Suprapubic skin (tissue), 4 donors: ENCODE results near the gene TRIM52. TPM values are rescaled to one million over a fixed set of nuclear protein-coding genes. Genes with fewer than 3 reads are reported as not detected.

Experiments
- DNase-seq, 2 donors: peaks; one replicate each; pipeline ENCODE4 v3.0.0-alpha.2; 2019; ENCODE audit warnings: low spot score in 2 of 2
- H3K27ac ChIP-seq: fragments of 200-600 bp; sonication (generic); one replicate; pipeline ENCODE4 v1.5.1; 2019
- H3K27me3 ChIP-seq: fragments of 200-600 bp; sonication (generic); one replicate; pipeline ENCODE4 v1.5.1; 2019
- H3K36me3 ChIP-seq: fragments of 200-600 bp; sonication (generic); one replicate; pipeline ENCODE4 v1.5.1; 2019
- H3K4me1 ChIP-seq: fragments of 200-600 bp; sonication (generic); one replicate; pipeline ENCODE4 v1.5.1; 2019
- H3K4me3 ChIP-seq: fragments of 200-600 bp; sonication (generic); one replicate; pipeline ENCODE4 v1.5.1; 2019; ENCODE audit warnings: mild to moderate bottlenecking
- H3K9me3 ChIP-seq: fragments of 200-600 bp; sonication (generic); one replicate; pipeline ENCODE4 v1.5.1; 2019
- EP300 ChIP-seq: sonication (generic); formaldehyde crosslinking; IDR thresholded peaks from one replicate; pipeline ENCODE4 v1.6.1; 2017; ENCODE audit warnings: antibody characterized with exemption
- POLR2A ChIP-seq, 2 donors: fragments of 450-650 bp; IDR thresholded peaks; one replicate each; pipeline ENCODE4 v1.6.1; 2017; ENCODE audit warnings: antibody characterized with exemption in 2 of 2, mild to moderate bottlenecking in 2 of 2, moderate library complexity in 2 of 2
- POLR2AphosphoS5 ChIP-seq, 3 donors: sonication (generic); formaldehyde crosslinking; IDR thresholded peaks; one replicate each; pipeline ENCODE4 v1.6.1; 2017; ENCODE audit warnings: antibody characterized with exemption in 3 of 3
- WGBS: methylation state at CpG from one replicate; pipeline ENCODE4 v1.1.5; 2018; 5-methylcytosine and 5-hydroxymethylcytosine counted together
- total RNA-seq, 4 donors: library from RNA; depleted of rRNA; stranded (reverse); fragments of >200 nt; gene quantifications; one replicate each; pipeline ENCODE4 v1.1.0, GENCODE V29; 2016
- TF ChIP-seq, protein P1 (sequence below), 2 donors: fragments of 200-600 bp in 1 of 2; fragments of 450-650 bp in 1 of 2; sonication (generic) in 1 of 2; IDR thresholded peaks; one replicate each; pipeline ENCODE4 v1.5.1; 2016 to 2019; ENCODE audit warnings: antibody characterized with exemption in 2 of 2, mild to moderate bottlenecking in 1 of 2, moderate library complexity in 1 of 2

Gene TRIM52
- total RNA-seq, 4 donors from 2014 or later, result 6.7 to 15.4 (median 10.1) TPM

DNA sequence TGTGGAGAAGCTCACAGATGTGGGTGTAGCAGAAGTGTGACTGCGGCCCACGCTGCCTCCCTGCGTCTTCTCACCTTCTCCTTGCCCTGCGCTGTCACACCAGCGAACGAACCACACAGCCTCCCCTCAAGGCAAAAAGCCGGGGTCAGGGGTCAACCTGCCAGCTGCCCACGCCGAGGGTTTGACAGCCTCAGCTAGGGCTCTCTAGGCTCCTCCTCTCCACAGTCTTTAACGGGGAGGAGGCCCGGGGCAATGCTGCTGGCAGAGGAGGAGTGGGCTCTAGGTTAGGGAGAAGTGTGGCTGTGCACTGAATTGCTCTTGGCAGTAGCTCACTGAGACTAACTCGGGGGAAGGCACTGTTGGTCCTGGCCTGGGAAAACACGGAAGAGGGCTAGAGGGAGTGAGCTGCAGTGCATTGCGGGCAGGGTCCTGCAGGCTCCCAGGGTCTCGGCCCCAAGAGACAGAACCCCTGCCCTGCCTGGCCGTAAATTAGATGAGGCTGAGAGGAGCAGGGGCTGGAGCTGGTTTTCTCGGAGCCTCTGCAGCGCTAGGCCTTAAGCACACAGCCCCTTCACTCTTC is 4.2 kb upstream of the TRIM52 start:
- no peaks in the 10 kb centered on the region for H3K36me3 ChIP-seq
- no peaks in the 10 kb centered on the region for H3K9me3 ChIP-seq
- TF ChIP-seq, protein P1, sequence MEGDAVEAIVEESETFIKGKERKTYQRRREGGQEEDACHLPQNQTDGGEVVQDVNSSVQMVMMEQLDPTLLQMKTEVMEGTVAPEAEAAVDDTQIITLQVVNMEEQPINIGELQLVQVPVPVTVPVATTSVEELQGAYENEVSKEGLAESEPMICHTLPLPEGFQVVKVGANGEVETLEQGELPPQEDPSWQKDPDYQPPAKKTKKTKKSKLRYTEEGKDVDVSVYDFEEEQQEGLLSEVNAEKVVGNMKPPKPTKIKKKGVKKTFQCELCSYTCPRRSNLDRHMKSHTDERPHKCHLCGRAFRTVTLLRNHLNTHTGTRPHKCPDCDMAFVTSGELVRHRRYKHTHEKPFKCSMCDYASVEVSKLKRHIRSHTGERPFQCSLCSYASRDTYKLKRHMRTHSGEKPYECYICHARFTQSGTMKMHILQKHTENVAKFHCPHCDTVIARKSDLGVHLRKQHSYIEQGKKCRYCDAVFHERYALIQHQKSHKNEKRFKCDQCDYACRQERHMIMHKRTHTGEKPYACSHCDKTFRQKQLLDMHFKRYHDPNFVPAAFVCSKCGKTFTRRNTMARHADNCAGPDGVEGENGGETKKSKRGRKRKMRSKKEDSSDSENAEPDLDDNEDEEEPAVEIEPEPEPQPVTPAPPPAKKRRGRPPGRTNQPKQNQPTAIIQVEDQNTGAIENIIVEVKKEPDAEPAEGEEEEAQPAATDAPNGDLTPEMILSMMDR (IDR thresholded peaks at IDR 0.05), result no peak
- TF ChIP-seq POLR2AphosphoS5 (IDR thresholded peaks at IDR 0.05) (no peak), EP300 (no peak)
- 70% methylated on average over 16 of the region's 18 CpGs for WGBS
- no peaks in the 10 kb centered on the region for H3K27me3 ChIP-seq
- no peak overlapping the region for H3K4me3 ChIP-seq
- peaks cover 11% of the 10 kb centered on the region for H3K4me1 ChIP-seq
- DNase-seq, result no peak
- H3K27ac ChIP-seq, result no peak overlapping the region

DNA sequence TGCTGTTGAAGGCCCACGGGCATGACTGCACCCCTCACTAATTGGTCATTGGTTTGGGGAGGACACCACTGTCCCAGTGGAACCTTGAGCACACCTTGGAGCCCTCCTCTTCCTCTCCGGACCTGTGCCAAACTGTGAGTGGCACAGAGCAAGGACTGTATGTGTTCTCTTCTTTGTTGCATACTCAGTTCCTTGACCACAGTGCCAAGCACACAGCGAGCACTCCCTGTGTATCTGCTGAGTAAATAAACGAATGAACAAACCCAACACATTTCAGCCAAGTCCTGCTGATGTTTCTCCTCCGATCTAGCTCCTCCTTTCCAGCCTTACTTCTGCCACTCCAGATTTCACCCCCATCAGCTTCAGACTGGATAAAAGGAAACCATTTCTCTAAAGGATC is 2.7 kb upstream of the TRIM52 start:
- Histone ChIP-seq H3K27ac (no peak overlapping the region), H3K27me3 (no peaks in the 10 kb centered on the region), H3K4me3 (no peak overlapping the region), H3K36me3 (no peaks in the 10 kb centered on the region), H3K9me3 (no peaks in the 10 kb centered on the region), H3K4me1 (peaks cover 26% of the 10 kb centered on the region)
- TF ChIP-seq POLR2AphosphoS5 (IDR thresholded peaks at IDR 0.05), result no peak
- no peak for TF ChIP-seq POLR2A (IDR thresholded peaks at IDR 0.05)
- TF ChIP-seq, protein P1 (IDR thresholded peaks at IDR 0.05), result no peak
- TF ChIP-seq EP300, result no peak
- DNase-seq, result no peak
- WGBS, result 80% methylated on average over 5 of the region's 5 CpGs

DNA sequence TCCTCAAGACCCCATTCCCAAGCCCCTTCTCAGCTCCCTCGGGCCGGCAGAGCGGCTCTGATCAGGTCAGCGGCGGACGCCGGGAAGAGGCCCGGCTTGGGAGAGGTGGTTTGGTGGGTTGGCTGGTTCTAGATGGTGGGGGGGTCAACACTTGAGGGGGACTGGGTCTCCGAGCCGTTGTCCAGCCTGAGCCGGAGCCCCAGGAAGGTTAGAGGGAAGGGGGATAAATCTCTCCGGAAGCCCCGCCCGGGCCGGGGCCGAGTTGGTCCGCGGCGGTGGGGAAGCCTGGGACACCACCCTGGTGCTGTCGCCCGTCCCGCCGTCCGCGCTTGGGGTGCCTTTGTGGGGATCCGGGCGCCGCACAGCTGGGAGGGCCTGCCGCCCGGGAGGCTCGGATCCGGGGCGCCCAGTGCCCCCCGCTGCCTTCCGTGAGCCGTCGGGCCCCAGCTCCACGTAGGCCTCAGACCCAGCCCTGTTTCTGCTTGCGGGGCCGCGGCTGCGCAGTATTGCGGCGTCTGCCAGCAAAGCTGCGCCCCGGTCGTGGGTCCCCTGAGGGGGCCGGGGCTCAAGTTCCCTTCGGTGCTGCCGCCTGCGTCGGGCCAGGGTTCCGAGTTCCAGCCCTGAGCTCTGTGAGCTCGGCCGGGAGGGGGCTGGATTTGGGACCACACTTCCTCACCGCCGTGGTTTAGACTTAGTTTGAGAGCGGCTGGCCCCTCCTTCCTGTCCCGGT is 542 bp upstream of the TRIM52 start:
- H3K9me3 ChIP-seq, result no peaks in the 10 kb centered on the region
- H3K27me3 ChIP-seq, result no peaks in the 10 kb centered on the region
- no peaks in the 10 kb centered on the region for H3K36me3 ChIP-seq
- TF ChIP-seq POLR2A (IDR thresholded peaks at IDR 0.05), result peak; percentile 23 to 61
- peak in 1 of 3 donors; percentile 45 for TF ChIP-seq POLR2AphosphoS5 (IDR thresholded peaks at IDR 0.05)
- TF ChIP-seq EP300, result no peak
- H3K27ac ChIP-seq, result peak overlapping the region; percentile 99
- H3K4me3 ChIP-seq, result peak overlapping the region; percentile 97
- WGBS, result 0% methylated on average over 21 of the region's 59 CpGs
- H3K4me1 ChIP-seq, result peaks cover 46% of the 10 kb centered on the region
- peak; percentile 86 to 90 for DNase-seq

DNA sequence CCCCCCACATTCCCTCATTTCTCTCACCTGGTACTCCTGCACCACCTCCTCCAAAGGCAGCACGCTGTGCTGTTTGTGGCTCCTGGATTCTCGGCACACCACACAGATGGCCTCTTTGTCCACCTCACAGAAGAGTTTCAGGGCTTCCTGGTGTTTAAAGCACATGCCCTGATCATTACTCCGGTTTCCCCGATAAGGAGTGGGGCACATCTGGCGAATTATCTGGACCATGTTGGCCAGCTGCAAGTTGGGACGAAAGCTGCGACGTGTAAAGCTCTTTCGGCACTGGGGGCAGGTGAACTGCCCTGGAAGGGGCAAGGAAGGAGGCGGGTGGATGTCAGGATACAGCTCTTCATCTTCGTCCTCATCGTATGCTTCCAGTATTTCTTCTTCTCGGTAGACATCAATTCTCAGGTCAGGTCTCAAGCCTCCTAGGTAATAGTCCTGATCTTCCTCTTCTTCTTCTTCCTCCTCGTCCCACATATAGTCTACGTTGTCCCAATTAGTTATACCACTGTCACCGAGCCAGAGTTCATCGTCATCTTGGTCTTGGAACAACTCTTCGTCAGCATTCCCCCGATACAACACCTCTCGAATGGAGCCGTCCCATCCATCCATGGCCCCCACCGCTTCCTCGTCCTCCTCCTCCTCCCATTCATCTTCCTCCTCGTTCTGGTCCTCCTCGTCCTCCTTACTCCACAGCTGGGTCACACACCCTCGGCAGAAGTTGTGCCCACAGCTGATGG is 796 bp downstream of the TRIM52 start:
- Histone ChIP-seq H3K27ac (peak overlapping the region; percentile 99), H3K27me3 (no peaks in the 10 kb centered on the region), H3K4me1 (peaks cover 59% of the 10 kb centered on the region), H3K9me3 (no peaks in the 10 kb centered on the region), H3K4me3 (peak overlapping the region; percentile 97), H3K36me3 (no peaks in the 10 kb centered on the region)
- WGBS, result 2% methylated on average over 26 of the region's 26 CpGs
- DNase-seq, result no peak
- TF ChIP-seq POLR2A (IDR thresholded peaks at IDR 0.05) (no peak), EP300 (no peak), POLR2AphosphoS5 (IDR thresholded peaks at IDR 0.05) (no peak)
- TF ChIP-seq, protein P1 (IDR thresholded peaks at IDR 0.05), result no peak

DNA sequence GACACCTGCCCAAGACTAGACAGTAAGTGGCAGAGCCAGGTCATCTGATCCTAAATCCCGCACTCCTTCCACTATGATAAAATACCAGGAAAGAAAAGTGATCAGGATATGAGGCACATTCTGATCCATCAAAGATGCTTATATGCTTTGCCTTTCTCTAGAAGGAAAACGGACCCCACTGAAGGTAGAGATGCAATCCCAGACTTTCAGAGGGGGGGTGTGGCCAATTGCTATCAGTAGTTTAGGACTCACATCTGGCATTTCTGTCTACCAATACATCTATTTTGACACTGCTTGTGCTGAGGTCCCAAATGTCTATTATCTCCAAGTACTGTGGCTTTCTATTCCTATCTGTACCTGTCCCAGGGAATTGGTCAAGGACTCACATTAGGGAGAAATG is 1.7 kb downstream of the TRIM52 start:
- TF ChIP-seq POLR2AphosphoS5 (IDR thresholded peaks at IDR 0.05), result no peak
- no peak for TF ChIP-seq EP300
- no peak for TF ChIP-seq POLR2A (IDR thresholded peaks at IDR 0.05)
- TF ChIP-seq, protein P1 (IDR thresholded peaks at IDR 0.05), result no peak
- 39% methylated on average over 2 of the region's 2 CpGs for WGBS
- H3K27me3 ChIP-seq, result no peaks in the 10 kb centered on the region
- H3K4me1 ChIP-seq, result peaks cover 65% of the 10 kb centered on the region
- H3K27ac ChIP-seq, result no peak overlapping the region
- H3K36me3 ChIP-seq, result no peaks in the 10 kb centered on the region
- DNase-seq, result peak in 1 of 2 donors; percentile 8
- H3K4me3 ChIP-seq, result peak overlapping the region; percentile 97
- no peaks in the 10 kb centered on the region for H3K9me3 ChIP-seq
